A172 (cell line): Measurements from ENCODE around the gene CTRL. TPM values are rescaled to one million over a fixed set of nuclear protein-coding genes. Genes with fewer than 3 reads are reported as not detected.
A peak's percentile ranks its signal among the peaks of the same experiment; 100 is the strongest.

Experiments used
- DNase-seq: peaks from one replicate; pipeline ENCODE4 v3.0.0-alpha.2; 2015; ENCODE audit warnings: low spot score
- total RNA-seq: library from RNA; depleted of rRNA; stranded (reverse); fragments of >200 nt; shearing (Covaris generic); gene quantifications from 2 replicates; pipeline ENCODE4 v1.2.3, GENCODE V29; 2014; rRNA removed

The CTRL gene
- total RNA-seq, 1 experiment from 2014 or later: 0.33 TPM

DNA sequence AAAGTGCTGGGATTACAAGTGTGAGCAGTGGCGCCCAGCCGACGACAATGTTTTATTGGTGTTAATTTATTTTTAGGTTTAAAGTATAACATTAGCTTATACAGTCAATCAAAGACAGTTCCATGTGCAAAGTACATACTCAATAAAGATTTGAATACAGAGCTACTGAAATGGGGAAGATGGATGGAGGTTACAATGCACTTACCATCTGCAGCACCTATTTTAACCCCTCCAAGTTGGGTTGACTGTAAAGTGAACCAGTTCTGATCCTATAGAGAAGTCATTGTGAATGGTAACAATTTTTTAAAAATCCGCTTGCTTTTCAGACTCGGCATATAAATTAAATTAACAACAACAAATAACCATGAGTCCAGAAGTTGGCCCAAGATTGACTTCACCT, 39.3 kb downstream of the CTRL start:
- no peak for DNase-seq

DNA sequence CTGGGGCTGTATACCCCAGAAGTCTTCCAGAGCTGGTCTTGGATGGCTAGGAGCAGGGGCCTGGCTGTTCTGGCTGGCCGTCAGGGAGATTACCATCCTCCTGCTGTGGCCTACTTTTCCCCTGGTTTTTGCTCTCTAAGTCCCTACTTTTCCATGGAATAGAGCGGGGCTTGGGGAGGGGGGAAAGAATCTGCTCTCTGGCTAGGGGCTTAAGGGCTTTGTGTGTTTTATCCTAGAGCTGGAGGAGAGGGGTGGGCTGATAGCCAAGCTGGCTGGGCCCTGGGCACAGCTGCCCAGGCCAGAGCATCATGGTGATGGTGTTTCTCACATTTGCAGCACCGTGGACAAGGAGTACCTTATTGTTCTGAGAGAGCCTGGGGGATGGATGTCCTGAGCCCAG, 43.3 kb downstream of the CTRL start:
- no peak for DNase-seq

DNA sequence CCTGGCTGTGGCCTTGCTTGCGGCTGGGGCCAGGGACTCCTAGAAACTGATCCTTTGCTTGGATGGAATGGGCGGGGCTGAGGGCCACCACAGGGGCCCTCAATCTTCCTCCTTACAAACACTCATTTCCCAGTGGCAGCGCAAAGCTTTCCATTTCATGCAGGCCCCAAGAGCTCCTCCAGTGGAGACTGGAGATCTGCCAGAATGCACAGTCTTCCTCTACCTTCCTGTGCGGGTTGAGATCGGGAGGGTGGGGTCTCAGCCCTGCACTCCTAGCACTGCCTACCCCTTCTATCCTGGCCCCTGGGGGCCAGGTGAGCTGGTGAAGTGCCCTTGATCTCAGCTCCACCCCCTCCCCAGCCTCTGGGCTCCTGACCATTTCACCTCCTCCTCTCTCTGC, 45.3 kb downstream of the CTRL start:
- DNase-seq: no peak

DNA sequence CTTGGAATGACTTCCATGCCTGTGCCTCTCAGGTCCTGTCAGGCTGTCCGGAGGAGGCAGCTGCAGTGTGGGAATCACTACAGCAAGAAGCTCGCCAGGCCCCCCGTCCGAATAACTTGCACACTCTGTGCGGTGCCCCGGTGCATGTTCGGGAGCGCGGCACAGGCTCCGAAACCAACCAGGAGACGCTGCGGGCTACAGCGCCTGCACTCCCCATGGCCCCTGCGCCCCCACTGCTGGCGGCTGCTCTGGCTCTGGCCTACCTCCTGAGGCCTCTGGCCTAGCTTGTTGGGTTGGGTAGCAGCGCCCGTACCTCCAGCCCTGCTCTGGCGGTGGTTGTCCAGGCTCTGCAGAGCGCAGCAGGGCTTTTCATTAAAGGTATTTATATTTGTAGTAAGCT, 45.7 kb downstream of the CTRL start:
- DNase-seq: no peak

DNA sequence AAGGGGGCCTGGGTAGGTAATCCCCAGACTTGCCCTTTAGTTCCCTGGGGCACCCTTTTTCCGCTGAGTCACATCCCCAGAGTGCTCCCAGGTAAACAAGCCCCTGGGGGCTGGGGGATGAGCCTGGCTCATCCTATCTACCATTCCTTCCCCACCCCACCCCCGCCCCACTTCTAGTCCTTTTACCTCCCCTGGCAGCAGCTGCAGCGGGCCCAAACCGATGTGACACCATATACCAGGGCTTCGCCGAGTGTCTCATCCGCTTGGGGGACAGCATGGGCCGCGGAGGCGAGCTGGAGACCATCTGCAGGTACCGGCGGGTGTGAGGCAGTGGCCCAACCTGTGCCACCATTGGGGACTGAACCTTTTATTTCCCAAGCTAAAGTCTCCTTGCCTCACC, 46.1 kb downstream of the CTRL start:
- no peak for DNase-seq

DNA sequence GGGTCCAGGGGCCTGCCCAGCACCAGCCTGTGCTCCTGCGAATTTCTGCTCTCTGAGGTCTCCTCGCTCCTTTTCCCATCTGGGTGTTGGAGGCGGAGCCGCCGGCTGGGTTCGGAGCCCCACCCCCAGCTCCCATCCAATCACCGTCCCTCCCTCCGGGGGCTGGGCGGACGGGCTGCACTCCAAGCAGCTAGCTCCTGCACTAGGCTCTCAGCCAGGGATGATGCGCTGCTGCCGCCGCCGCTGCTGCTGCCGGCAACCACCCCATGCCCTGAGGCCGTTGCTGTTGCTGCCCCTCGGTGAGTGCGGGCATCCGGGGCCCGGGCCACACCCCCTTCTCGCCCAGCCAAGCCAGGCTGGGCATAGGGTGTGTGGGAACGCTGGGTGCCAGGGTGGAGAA, 47.0 kb downstream of the CTRL start, which contains the start of gene NRN1L:
NRN1L (plus strand) TSS at position 202 of the 400 bp plus-strand sequence; CDS start at position 221, 19 bp downstream.
- peak; percentile 78 for DNase-seq

DNA sequence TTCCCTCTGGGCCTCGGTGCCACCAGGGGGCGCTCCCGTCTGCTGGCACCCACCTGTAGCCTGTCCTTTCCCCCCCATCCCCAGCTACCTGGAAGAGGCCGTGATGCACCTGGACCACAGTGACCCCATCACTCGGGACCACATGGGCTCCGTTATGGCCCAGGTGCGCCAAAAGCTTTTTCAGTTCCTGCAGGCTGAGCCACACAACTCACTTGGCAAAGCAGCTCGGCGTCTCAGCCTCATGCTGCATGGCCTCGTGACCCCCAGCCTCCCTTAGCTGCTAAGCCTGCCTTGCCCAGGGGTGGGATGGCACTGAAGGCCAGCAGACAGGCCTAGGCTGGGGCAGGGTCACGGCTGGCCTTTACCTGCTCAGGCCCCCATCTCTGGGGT, 47.8 kb downstream of the CTRL start:
- peak; percentile 20 for DNase-seq

DNA sequence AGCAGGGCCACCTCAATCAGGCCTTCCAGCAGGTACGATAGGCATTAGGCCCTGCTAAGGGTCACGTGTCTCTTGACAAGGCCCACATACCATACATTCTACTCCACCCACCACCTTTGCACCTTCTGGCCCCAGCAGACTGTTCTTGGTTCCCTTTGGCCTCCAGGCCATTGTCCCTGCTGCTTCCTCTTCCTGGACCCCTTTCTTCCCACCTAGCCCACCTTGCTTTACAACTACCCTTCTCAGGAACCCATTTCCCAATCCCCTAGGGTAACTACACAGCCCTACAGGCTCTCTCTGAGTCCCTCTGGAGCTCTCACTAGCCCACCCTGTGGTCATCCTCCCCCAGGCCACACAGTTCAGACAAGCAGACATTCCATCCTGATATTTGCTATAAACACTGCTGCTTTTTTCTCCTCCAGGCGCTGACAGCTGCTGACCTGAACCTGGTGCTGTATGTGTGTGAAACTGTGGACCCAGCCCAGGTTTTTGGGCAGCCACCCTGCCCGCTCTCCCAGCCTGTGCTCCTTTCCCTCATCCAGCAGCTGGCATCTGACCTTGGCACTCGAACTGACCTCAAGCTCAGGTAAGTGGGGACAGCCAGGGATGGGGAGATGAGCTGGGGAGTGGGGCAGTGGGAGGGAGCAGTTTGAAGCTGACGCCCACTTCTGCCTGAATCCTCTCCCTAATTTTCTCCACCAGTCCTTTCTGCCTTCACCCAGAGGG, 48.4 kb downstream of the CTRL start:
- DNase-seq: no peak

DNA sequence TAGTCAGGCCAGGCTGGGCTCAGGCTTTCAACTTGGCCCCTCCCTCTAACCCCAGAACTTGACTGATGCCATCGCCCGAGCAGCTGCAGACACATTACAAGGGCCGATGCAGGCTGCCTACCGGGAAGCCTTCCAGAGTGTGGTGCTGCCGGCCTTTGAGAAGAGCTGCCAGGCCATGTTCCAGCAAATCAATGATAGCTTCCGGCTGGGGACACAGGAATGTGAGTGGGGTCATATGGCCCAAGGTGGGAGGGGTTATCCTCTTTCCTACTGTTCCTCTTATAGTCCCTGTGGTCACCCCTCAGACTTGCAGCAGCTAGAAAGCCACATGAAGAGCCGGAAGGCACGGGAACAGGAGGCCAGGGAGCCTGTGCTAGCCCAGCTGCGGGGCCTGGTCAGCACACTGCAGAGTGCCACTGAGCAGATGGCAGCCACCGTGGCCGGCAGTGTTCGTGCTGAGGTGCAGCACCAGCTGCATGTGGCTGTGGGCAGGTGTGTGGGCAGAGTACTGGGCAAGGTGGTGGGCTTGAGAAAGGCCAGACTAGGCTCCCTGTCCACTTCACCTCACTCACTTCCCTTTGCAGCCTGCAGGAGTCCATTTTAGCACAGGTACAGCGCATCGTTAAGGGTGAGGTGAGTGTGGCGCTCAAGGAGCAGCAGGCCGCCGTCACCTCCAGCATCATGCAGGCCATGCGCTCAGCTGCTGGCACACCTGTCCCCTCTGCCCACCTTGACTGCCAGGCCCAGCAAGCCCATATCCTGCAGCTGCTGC, 49.1 kb downstream of the CTRL start:
- no peak for DNase-seq

DNA sequence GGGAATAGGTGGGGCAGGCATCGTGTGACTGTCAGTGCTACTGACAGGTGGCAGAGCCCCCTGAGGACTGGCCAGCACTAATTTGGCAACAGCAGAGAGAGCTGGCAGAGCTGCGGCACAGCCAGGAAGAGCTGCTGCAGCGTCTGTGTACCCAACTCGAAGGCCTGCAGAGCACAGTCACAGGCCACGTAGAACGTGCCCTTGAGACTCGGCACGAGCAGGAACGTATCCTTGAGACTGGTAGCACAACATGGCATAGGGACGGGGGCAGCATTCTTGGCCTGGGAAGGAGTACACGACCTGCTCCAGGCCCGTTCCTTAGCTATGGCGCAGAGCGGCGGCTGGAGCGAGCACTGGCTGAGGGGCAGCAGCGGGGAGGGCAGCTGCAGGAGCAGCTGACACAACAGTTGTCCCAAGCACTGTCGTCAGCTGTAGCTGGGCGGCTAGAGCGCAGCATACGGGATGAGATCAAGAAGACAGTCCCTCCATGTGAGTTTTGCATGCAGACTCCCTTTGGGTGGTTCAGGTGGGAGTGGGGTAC, 50.0 kb downstream of the CTRL start:
- DNase-seq: no peak

DNA sequence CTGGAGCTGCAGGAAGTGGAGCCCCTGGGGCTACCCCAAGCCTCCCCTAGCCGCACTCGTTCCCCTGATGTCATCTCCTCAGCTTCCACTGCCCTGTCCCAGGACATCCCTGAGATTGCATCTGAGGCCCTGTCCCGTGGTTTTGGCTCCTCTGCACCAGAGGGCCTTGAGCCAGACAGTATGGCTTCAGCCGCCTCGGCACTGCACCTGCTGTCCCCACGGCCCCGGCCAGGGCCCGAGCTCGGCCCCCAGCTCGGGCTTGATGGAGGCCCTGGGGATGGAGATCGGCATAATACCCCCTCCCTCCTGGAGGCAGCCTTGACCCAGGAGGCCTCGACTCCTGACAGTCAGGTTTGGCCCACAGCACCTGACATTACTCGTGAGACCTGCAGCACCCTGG, 51.1 kb downstream of the CTRL start:
- no peak for DNase-seq

DNA sequence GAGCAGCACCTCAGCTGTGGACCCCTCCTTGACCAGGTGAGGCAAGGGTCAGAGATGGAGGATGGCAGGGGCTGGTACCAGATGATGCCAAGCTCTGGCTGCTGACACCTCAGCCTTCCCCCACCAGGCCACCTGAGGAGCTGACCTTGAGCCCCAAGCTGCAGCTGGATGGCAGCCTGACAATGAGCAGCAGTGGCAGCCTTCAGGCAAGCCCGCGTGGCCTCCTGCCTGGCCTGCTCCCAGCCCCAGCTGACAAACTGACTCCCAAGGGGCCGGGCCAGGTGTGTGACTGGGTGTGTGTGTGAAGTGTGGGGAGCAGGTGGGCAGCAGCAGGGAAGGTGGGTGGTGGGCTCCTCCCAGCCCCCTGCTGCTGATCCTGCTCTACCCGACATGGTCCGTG, 51.7 kb downstream of the CTRL start:
- no peak for DNase-seq

Other genes with a start within 250 kb of the CTRL start
- 21.9 and 25.9 TPM in 2 replicates for gene GFOD2, start 212.5 kb downstream of the CTRL start, total RNA-seq
- 3.7 and 8.8 TPM in 2 replicates for gene RANBP10, start 125.3 kb downstream of the CTRL start, total RNA-seq
- 0.05 and 0.55 TPM in 2 replicates for gene TSNAXIP1, start 125.0 kb downstream of the CTRL start, total RNA-seq
- gene THAP11, start 89.5 kb downstream of the CTRL start, total RNA-seq: 21.4 and 21.6 TPM in 2 replicates
- 68.5 and 72.4 TPM in 2 replicates for gene NUTF2, start 84.9 kb downstream of the CTRL start, total RNA-seq
- 25.5 and 27.9 TPM in 2 replicates for gene CENPT, start 84.2 kb downstream of the CTRL start, total RNA-seq
- 31.8 and 50.7 TPM in 2 replicates for gene EDC4, start 58.8 kb downstream of the CTRL start, total RNA-seq
- not detected in 2 replicates for gene NRN1L, start 47.0 kb downstream of the CTRL start, total RNA-seq
- gene PSKH1, start 38.6 kb downstream of the CTRL start, total RNA-seq: 3.3 and 3.5 TPM in 2 replicates
- 27.9 and 28.8 TPM in 2 replicates for gene PSMB10, start 5.0 kb upstream of the CTRL start, total RNA-seq
- 4.9 and 16.7 TPM in 2 replicates for gene LCAT, start 12.3 kb upstream of the CTRL start, total RNA-seq
- 25.1 and 26.6 TPM in 2 replicates for gene SLC12A4, start 36.8 kb upstream of the CTRL start, total RNA-seq
- gene DPEP3, start 48.6 kb upstream of the CTRL start, total RNA-seq: not detected in 2 replicates
- not detected in 2 replicates for gene DPEP2, start 67.6 kb upstream of the CTRL start, total RNA-seq
- gene DPEP2NB, start 84.0 kb upstream of the CTRL start, total RNA-seq: not detected in 2 replicates
- 9.1 and 10.2 TPM in 2 replicates for gene DDX28, start 91.4 kb upstream of the CTRL start, total RNA-seq
- gene DUS2, start 91.4 kb upstream of the CTRL start, total RNA-seq: 12.8 and 12.9 TPM in 2 replicates
- 13.4 and 14.3 TPM in 2 replicates for gene NFATC3, start 153.5 kb upstream of the CTRL start, total RNA-seq